Peyer's patch (tissue), 4 donors: ENCODE data around the gene NOS1AP.

ENCODE experiments used
- POLR2A ChIP-seq, 2 donors: fragments of 450-650 bp; IDR thresholded peaks; one replicate each; pipeline ENCODE4 v1.5.1; 2017; ENCODE audit warnings: antibody characterized with exemption in 2 of 2, mild to moderate bottlenecking in 2 of 2, moderate library complexity in 2 of 2
- TF ChIP-seq, protein P1 (sequence below), 6 experiments: fragments of 450-650 bp in 4 of 6; fragments of 200-600 bp in 2 of 6; sonication (generic) in 1 of 6; IDR thresholded peaks; one replicate each; pipeline ENCODE4 v1.5.1; 2017 to 2019; ENCODE audit warnings: antibody characterized with exemption in 6 of 6, mild to moderate bottlenecking in 3 of 6, moderate library complexity in 1 of 6

DNA sequence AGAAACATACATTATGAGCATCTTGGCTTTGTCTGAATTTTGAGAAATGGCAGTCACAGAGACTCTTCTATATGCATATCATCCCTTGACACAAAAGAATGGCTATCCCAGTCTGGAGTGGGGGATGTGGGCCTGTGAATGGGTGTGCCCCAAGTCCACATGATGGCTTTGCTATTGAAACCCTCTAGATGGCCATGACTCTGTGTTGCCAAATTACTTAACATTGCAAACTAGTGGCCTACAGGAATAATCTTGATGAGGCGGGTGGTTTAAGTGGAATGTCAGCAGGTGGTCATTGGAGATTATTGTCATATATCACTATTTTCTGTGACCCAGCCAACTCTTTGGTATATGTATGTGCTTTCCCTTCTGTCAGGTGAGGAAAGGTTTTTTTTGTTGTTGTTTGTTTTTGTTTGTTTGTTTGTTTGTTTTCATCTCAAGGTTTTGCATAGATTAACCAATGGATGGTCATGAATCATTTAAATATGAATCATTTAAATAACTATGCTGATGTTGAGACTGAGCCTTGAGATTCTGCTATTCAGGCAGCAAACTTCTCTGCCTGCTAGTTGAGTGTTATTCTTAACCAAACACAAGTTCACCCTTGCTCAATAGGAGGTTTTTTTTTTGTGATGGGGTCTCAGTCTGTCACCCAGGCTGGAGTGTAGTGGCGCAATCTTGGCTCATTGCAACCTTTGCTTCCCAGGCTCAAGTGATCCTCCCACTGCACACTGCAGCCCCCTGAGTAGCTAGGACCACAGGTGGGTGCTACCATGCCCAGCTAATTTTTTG lies 103.0 kb downstream of the NOS1AP start:
- no peak for TF ChIP-seq POLR2A (IDR thresholded peaks at IDR 0.05)
- TF ChIP-seq, protein P1, sequence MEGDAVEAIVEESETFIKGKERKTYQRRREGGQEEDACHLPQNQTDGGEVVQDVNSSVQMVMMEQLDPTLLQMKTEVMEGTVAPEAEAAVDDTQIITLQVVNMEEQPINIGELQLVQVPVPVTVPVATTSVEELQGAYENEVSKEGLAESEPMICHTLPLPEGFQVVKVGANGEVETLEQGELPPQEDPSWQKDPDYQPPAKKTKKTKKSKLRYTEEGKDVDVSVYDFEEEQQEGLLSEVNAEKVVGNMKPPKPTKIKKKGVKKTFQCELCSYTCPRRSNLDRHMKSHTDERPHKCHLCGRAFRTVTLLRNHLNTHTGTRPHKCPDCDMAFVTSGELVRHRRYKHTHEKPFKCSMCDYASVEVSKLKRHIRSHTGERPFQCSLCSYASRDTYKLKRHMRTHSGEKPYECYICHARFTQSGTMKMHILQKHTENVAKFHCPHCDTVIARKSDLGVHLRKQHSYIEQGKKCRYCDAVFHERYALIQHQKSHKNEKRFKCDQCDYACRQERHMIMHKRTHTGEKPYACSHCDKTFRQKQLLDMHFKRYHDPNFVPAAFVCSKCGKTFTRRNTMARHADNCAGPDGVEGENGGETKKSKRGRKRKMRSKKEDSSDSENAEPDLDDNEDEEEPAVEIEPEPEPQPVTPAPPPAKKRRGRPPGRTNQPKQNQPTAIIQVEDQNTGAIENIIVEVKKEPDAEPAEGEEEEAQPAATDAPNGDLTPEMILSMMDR (IDR thresholded peaks at IDR 0.05): no peak
